ENCODE results near the gene TTLL9. TPM values are rescaled to one million over a fixed set of nuclear protein-coding genes. Genes with fewer than 3 reads are reported as not detected.
A peak's percentile ranks its signal among the peaks of the same experiment; 100 is the strongest.

TTLL9 gene
- polyA plus RNA-seq, 3 donors = 0.21 TPM; not detected in 2

GRCh38 chr20:31829731-31830130 is 40.7 kb upstream of the TTLL9 start:
- WGBS (ENCODE audit: insufficient coverage) = 66% methylated on average over 5 of the region's 6 CpGs
- Histone ChIP-seq H3K4me2 (replicated peaks; ENCODE audit: extremely low read depth, low read length, poor library complexity, severe bottlenecking) (no peak overlapping the region), H3K9me3 (replicated peaks in 1 of 2; ENCODE audit: control insufficient read depth in 1 of 2, insufficient read depth in 1 of 2, low read length in 2 of 2) (no peaks in the 10 kb centered on the region), H3K27me3 (ENCODE audit: control insufficient read depth in 2 of 2, insufficient read depth in 2 of 2, low read length in 2 of 2) (peaks cover 0 to 11% of the 10 kb centered on the region in 2 donors), H2AFZ (ENCODE audit: insufficient read depth, low read depth, low read length, poor library complexity, severe bottlenecking) (no peak overlapping the region), H3K36me3 (replicated peaks in 1 of 2; ENCODE audit: control insufficient read depth in 1 of 2, insufficient read depth in 2 of 2, low read length in 2 of 2) (no peaks in the 10 kb centered on the region), H3K79me2 (ENCODE audit: insufficient read depth, low read length) (no peaks in the 10 kb centered on the region), H3K27ac (ENCODE audit: low read depth in 1 of 2, low read length in 2 of 2) (no peak overlapping the region), H4K20me1 (ENCODE audit: insufficient read depth, low read length) (no peaks in the 10 kb centered on the region), H3K4me3 (replicated peaks in 1 of 3; ENCODE audit: low read depth in 2 of 3, low read length in 3 of 3) (no peak overlapping the region), H3K4me1 (ENCODE audit: control insufficient read depth in 1 of 2, insufficient read depth in 2 of 2, low read length in 2 of 2) (no peaks in the 10 kb centered on the region), H3K9ac (ENCODE audit: insufficient read depth, low read length, poor library complexity, severe bottlenecking) (no peak overlapping the region)
- H3K4me3 Mint-ChIP-seq = no peak overlapping the region
- intact Hi-C loops (cut with micrococcal nuclease) = loop anchor here in 1 of 2 donors (5.0 to 10.0 kb wide), 2 partner anchors 205 to 263 kb away; no protein-coding TSS in a partner anchor
- H3K36me3 Mint-ChIP-seq = no peaks in the 10 kb centered on the region
- H3K4me1 Mint-ChIP-seq = no peaks in the 10 kb centered on the region
- no peak for DNase-seq
- TF ChIP-seq, protein P1, sequence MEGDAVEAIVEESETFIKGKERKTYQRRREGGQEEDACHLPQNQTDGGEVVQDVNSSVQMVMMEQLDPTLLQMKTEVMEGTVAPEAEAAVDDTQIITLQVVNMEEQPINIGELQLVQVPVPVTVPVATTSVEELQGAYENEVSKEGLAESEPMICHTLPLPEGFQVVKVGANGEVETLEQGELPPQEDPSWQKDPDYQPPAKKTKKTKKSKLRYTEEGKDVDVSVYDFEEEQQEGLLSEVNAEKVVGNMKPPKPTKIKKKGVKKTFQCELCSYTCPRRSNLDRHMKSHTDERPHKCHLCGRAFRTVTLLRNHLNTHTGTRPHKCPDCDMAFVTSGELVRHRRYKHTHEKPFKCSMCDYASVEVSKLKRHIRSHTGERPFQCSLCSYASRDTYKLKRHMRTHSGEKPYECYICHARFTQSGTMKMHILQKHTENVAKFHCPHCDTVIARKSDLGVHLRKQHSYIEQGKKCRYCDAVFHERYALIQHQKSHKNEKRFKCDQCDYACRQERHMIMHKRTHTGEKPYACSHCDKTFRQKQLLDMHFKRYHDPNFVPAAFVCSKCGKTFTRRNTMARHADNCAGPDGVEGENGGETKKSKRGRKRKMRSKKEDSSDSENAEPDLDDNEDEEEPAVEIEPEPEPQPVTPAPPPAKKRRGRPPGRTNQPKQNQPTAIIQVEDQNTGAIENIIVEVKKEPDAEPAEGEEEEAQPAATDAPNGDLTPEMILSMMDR (IDR thresholded peaks at IDR 0.05) = no peak
- peaks cover 8 to 23% (median 23%) of the 10 kb centered on the region in 3 donors for H3K27me3 Mint-ChIP-seq (ENCODE audit: low read depth in 3 of 3)
- H3K9me3 Mint-ChIP-seq = peaks cover 0 to 2% (median 0%) of the 10 kb centered on the region in 7 donors
- peak overlapping the region in 1 of 7 donors; percentile 13 for H3K27ac Mint-ChIP-seq

GRCh38 chr20:31830406-31830981 is 39.9 kb upstream of the TTLL9 start:
- Mint-ChIP-seq H3K27me3 (ENCODE audit: low read depth in 3 of 3) (peaks cover 16 to 31% (median 30%) of the 10 kb centered on the region in 3 donors), H3K27ac (peak overlapping the region in 1 of 7 donors; percentile 2), H3K36me3 (peaks cover 0 to 2% of the 10 kb centered on the region in 2 donors), H3K4me3 (no peak overlapping the region), H3K4me1 (no peaks in the 10 kb centered on the region), H3K9me3 (peaks cover 0 to 2% (median 0%) of the 10 kb centered on the region in 7 donors)
- H2AFZ ChIP-seq (ENCODE audit: insufficient read depth, low read depth, low read length, poor library complexity, severe bottlenecking) = no peak overlapping the region
- intact Hi-C loops (cut with micrococcal nuclease) = no loop called here
- no peaks in the 10 kb centered on the region for H4K20me1 ChIP-seq (ENCODE audit: insufficient read depth, low read length)
- peaks cover 0 to 18% of the 10 kb centered on the region in 2 donors for H3K27me3 ChIP-seq (ENCODE audit: control insufficient read depth in 2 of 2, insufficient read depth in 2 of 2, low read length in 2 of 2)
- H3K9ac ChIP-seq (ENCODE audit: insufficient read depth, low read length, poor library complexity, severe bottlenecking) = no peak overlapping the region
- H3K27ac ChIP-seq (ENCODE audit: low read depth in 1 of 2, low read length in 2 of 2) = no peak overlapping the region
- H3K4me1 ChIP-seq (ENCODE audit: control insufficient read depth in 1 of 2, insufficient read depth in 2 of 2, low read length in 2 of 2) = peaks cover 4 to 6% of the 10 kb centered on the region in 2 donors
- no peaks in the 10 kb centered on the region for H3K79me2 ChIP-seq (ENCODE audit: insufficient read depth, low read length)
- no peak for DNase-seq
- no peak overlapping the region for H3K4me3 ChIP-seq (replicated peaks in 1 of 3; ENCODE audit: low read depth in 2 of 3, low read length in 3 of 3)
- no peaks in the 10 kb centered on the region for H3K9me3 ChIP-seq (replicated peaks in 1 of 2; ENCODE audit: control insufficient read depth in 1 of 2, insufficient read depth in 1 of 2, low read length in 2 of 2)
- no peaks in the 10 kb centered on the region for H3K36me3 ChIP-seq (replicated peaks in 1 of 2; ENCODE audit: control insufficient read depth in 1 of 2, insufficient read depth in 2 of 2, low read length in 2 of 2)
- 100% methylated on average over 3 of the region's 8 CpGs for WGBS (ENCODE audit: insufficient coverage)
- TF ChIP-seq, protein P1 (IDR thresholded peaks at IDR 0.05) = no peak
- no peak overlapping the region for H3K4me2 ChIP-seq (replicated peaks; ENCODE audit: extremely low read depth, low read length, poor library complexity, severe bottlenecking)

All from CD14-positive monocyte (primary cell).